Cerebellar nuclear complex (tissue), 1 donor: ENCODE data around the gene CAMK2N2.

Experiments used
- DNase-seq, 2 experiments: peaks; one replicate each; lab custom pipeline; 2025; lab: John Stamatoyannopoulos, UW

The CAMK2N2 gene

GRCh38 chr3:184240384-184241140, 20.8 kb downstream of the CAMK2N2 start:
- DNase-seq: no peak

- DNase-seq: no peak
Measured at GRCh38 chr3:184239708-184240107, 21.6 kb downstream of the CAMK2N2 start.

- DNase-seq: no peak
Measured at GRCh38 chr3:184239221-184239620, 22.1 kb downstream of the CAMK2N2 start.

GRCh38 chr3:184238246-184238818, 23.0 kb downstream of the CAMK2N2 start:
- DNase-seq: peak in 1 of 2 experiments; percentile 22

GRCh38 chr3:184237807-184238206, 23.5 kb downstream of the CAMK2N2 start:
- no peak for DNase-seq

- no peak for DNase-seq
Measured at GRCh38 chr3:184237211-184237610, 24.1 kb downstream of the CAMK2N2 start.

GRCh38 chr3:184236636-184237035, 24.7 kb downstream of the CAMK2N2 start:
- no peak for DNase-seq

GRCh38 chr3:184236033-184236410, 25.3 kb downstream of the CAMK2N2 start:
- DNase-seq: no peak

- DNase-seq: no peak
Measured at GRCh38 chr3:184235381-184236032, 25.8 kb downstream of the CAMK2N2 start.

GRCh38 chr3:184234671-184235380, 26.5 kb downstream of the CAMK2N2 start:
- no peak for DNase-seq

GRCh38 chr3:184234224-184234623, 27.1 kb downstream of the CAMK2N2 start:
- DNase-seq: peak; percentile 6 to 82

- DNase-seq: no peak
Measured at GRCh38 chr3:184233127-184233843, 28.1 kb downstream of the CAMK2N2 start.

GRCh38 chr3:184231671-184232070, 29.7 kb downstream of the CAMK2N2 start:
- DNase-seq: no peak

GRCh38 chr3:184230603-184231528, 30.5 kb downstream of the CAMK2N2 start:
- DNase-seq: peak; percentile 10 to 56

GRCh38 chr3:184230081-184230602, 31.2 kb downstream of the CAMK2N2 start:
- no peak for DNase-seq

GRCh38 chr3:184229394-184230080, 31.8 kb downstream of the CAMK2N2 start, which contains the start of gene VWA5B2:
Gene VWA5B2 (plus strand): TSS chr3:184229585. CDS start chr3:184230529, 944 bp downstream.
- DNase-seq: no peak

- no peak for DNase-seq
Measured at GRCh38 chr3:184228376-184229137, 32.8 kb downstream of the CAMK2N2 start.

GRCh38 chr3:184227481-184227935, 33.8 kb downstream of the CAMK2N2 start:
- DNase-seq: no peak

- DNase-seq: no peak
Measured at GRCh38 chr3:184223946-184224345, 37.4 kb downstream of the CAMK2N2 start.
